ENCODE results near the gene GALNT17.

DNA sequence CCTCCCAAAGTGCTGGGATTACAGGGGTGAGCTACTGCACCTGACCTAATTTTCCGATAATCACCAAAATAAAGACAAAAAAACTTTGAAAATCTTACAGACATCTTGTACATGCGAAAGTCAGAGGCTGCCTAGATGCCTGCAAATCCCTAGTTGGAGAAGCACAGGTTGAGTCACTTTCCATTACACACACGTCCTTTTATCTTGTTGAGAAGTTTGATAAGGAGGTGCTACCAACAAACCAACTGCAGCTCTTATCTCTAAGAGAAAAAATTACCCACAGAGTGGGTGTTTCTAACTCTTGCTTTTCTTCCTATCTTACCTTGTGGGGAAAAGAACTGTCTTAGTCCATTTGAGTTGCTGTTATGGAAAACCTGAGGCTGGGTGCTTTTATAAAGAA lies 589.8 kb downstream of the GALNT17 start:
- TF ChIP-seq, protein P1, sequence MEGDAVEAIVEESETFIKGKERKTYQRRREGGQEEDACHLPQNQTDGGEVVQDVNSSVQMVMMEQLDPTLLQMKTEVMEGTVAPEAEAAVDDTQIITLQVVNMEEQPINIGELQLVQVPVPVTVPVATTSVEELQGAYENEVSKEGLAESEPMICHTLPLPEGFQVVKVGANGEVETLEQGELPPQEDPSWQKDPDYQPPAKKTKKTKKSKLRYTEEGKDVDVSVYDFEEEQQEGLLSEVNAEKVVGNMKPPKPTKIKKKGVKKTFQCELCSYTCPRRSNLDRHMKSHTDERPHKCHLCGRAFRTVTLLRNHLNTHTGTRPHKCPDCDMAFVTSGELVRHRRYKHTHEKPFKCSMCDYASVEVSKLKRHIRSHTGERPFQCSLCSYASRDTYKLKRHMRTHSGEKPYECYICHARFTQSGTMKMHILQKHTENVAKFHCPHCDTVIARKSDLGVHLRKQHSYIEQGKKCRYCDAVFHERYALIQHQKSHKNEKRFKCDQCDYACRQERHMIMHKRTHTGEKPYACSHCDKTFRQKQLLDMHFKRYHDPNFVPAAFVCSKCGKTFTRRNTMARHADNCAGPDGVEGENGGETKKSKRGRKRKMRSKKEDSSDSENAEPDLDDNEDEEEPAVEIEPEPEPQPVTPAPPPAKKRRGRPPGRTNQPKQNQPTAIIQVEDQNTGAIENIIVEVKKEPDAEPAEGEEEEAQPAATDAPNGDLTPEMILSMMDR (IDR thresholded peaks at IDR 0.05), result no peak
- TF ChIP-seq POLR2A (IDR thresholded peaks at IDR 0.05; ENCODE audit: low read length) (no peak), HDAC2 (IDR thresholded peaks at IDR 0.05) (no peak), MAFK (IDR thresholded peaks at IDR 0.05; ENCODE audit: partially characterized antibody) (no peak), ZNF302 (CRISPR knock-in tag; IDR thresholded peaks at IDR 0.05) (no peak), RAD21 (conservative IDR thresholded peaks at IDR 0.05 in 1 of 2, IDR thresholded peaks at IDR 0.05 in 1 of 2) (no peak), CHD2 (IDR thresholded peaks at IDR 0.05; ENCODE audit: low read length, partially characterized antibody) (no peak)
- TF ChIP-seq, protein P2, sequence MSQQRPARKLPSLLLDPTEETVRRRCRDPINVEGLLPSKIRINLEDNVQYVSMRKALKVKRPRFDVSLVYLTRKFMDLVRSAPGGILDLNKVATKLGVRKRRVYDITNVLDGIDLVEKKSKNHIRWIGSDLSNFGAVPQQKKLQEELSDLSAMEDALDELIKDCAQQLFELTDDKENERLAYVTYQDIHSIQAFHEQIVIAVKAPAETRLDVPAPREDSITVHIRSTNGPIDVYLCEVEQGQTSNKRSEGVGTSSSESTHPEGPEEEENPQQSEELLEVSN (IDR thresholded peaks at IDR 0.05; ENCODE audit: borderline replicate concordance, low read depth), result no peak
